Measurements from ENCODE around the gene SMC3. TPM values are rescaled to one million over a fixed set of nuclear protein-coding genes. Genes with fewer than 3 reads are reported as not detected.

The SMC3 gene
- total and polyA plus RNA-seq, 2 of the 4 experiments (the other 2 are of a cell fraction) = 15.0 to 15.2 TPM

GRCh38 chr10:110539091-110539490 lies 28.4 kb upstream of the SMC3 start:
- CTCF ChIA-PET = no interaction called here
- Histone ChIP-seq H4K91ac (ENCODE audit: insufficient read depth, low read depth, low read length) (no peak overlapping the region), H3K9ac (ENCODE audit: low read depth, low read length) (no peak overlapping the region), H3K14ac (replicated peaks; ENCODE audit: low read depth, low read length) (no peak overlapping the region), H3K9me3 (ENCODE audit: control insufficient read depth, insufficient read depth, low read length) (no peaks in the 10 kb centered on the region), H3K23ac (ENCODE audit: low read depth, low read length) (0 out of 2 replicates have a peak overlapping the region, but pooled peaks have one; percentile 4), H3K27ac (ENCODE audit: insufficient read depth, low read length) (no peak overlapping the region), H2BK5ac (ENCODE audit: low read depth, low read length, poor library complexity, severe bottlenecking) (no peak overlapping the region), H3K56ac (ENCODE audit: extremely low read depth, insufficient read depth, low read length) (no peak overlapping the region), H4K20me1 (ENCODE audit: insufficient read depth, low read length) (no peaks in the 10 kb centered on the region), H3K79me1 (ENCODE audit: low read depth in 1 of 2, low read length in 2 of 2) (peaks cover 0 to 5% of the 10 kb centered on the region in 2 experiments; a peak in 1 of 4 replicates), H2AK5ac (ENCODE audit: low read depth, low read length) (0 out of 2 replicates have a peak overlapping the region, but pooled peaks have one; percentile 6), H2BK20ac (ENCODE audit: low read depth, low read length) (no peak overlapping the region; the same call in 1 of the 2 replicates), H3K36me3 (ENCODE audit: control insufficient read depth, insufficient read depth, low read length) (no peaks in the 10 kb centered on the region), H3K27me3 (ENCODE audit: control insufficient read depth, insufficient read depth, low read length) (no peaks in the 10 kb centered on the region), H4K5ac (ENCODE audit: low read depth, low read length) (no peak overlapping the region), H4K8ac (ENCODE audit: low read depth in 2 of 2, low read length in 2 of 2) (no peak overlapping the region), H3K4me1 (ENCODE audit: control insufficient read depth, insufficient read depth, low read length) (peaks cover 7% of the 10 kb centered on the region), H3K4me3 (ENCODE audit: insufficient read depth, low read depth, low read length) (no peak overlapping the region), H2BK120ac (ENCODE audit: low read depth, low read length) (no peak overlapping the region), H3K4ac (ENCODE audit: low read depth, low read length) (no peak overlapping the region), H2AFZ (replicated peaks; ENCODE audit: low read length, poor library complexity) (no peak overlapping the region), H2BK15ac (ENCODE audit: low read depth, low read length) (no peak overlapping the region), H3K9me1 (ENCODE audit: insufficient read depth, low read length) (peaks cover 12% of the 10 kb centered on the region; the same call in 1 of the 2 replicates), H2AK9ac (replicated peaks; ENCODE audit: low read depth, low read length, poor library complexity) (no peak overlapping the region), H3K18ac (ENCODE audit: low read depth, low read length) (no peak overlapping the region), H3K4me2 (ENCODE audit: low read depth, low read length) (no peak overlapping the region)
- TF ChIP-seq RCOR1 (IDR thresholded peaks at IDR 0.05; ENCODE audit: insufficient replicate concordance, low read length) = no peak
- TF ChIP-seq POLR2A (IDR thresholded peaks at IDR 0.05; ENCODE audit: low read depth, low read length) = no peak
- TF ChIP-seq MAZ (IDR thresholded peaks at IDR 0.05; ENCODE audit: borderline replicate concordance, low read depth, low read length) = no peak
- TF ChIP-seq, protein P1, sequence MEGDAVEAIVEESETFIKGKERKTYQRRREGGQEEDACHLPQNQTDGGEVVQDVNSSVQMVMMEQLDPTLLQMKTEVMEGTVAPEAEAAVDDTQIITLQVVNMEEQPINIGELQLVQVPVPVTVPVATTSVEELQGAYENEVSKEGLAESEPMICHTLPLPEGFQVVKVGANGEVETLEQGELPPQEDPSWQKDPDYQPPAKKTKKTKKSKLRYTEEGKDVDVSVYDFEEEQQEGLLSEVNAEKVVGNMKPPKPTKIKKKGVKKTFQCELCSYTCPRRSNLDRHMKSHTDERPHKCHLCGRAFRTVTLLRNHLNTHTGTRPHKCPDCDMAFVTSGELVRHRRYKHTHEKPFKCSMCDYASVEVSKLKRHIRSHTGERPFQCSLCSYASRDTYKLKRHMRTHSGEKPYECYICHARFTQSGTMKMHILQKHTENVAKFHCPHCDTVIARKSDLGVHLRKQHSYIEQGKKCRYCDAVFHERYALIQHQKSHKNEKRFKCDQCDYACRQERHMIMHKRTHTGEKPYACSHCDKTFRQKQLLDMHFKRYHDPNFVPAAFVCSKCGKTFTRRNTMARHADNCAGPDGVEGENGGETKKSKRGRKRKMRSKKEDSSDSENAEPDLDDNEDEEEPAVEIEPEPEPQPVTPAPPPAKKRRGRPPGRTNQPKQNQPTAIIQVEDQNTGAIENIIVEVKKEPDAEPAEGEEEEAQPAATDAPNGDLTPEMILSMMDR (conservative IDR thresholded peaks at IDR 0.05; ENCODE audit: low read depth, low read length) = no peak
- no peak for TF ChIP-seq BHLHE40 (IDR thresholded peaks at IDR 0.05; ENCODE audit: low read depth, low read length)
- TF ChIP-seq MXI1 (IDR thresholded peaks at IDR 0.05; ENCODE audit: borderline replicate concordance, low read depth, low read length) = no peak
- no peak for TF ChIP-seq ELK1 (IDR thresholded peaks at IDR 0.05; ENCODE audit: borderline replicate concordance, low read depth, low read length)
- TF ChIP-seq, protein P2, sequence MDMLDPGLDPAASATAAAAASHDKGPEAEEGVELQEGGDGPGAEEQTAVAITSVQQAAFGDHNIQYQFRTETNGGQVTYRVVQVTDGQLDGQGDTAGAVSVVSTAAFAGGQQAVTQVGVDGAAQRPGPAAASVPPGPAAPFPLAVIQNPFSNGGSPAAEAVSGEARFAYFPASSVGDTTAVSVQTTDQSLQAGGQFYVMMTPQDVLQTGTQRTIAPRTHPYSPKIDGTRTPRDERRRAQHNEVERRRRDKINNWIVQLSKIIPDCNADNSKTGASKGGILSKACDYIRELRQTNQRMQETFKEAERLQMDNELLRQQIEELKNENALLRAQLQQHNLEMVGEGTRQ (IDR thresholded peaks at IDR 0.05; ENCODE audit: low read depth, low read length) = no peak
- TF ChIP-seq CHD1 (IDR thresholded peaks at IDR 0.05; ENCODE audit: low read depth, low read length) = no peak
- no peak for TF ChIP-seq NFE2L2 (IDR thresholded peaks at IDR 0.05; ENCODE audit: low read depth, low read length)
- DNase-seq (no peak), ATAC-seq (ENCODE audit: low read depth) (no peak)
- in situ Hi-C loops (cut with MboI; ENCODE audit: low sequenced_read_pairs) (no loop called here), dilution Hi-C loops (cut with HindIII; ENCODE audit: low sequenced_read_pairs, unreplicated experiment) (no loop called here), intact Hi-C loops (cut with micrococcal nuclease) (no loop called here)
- no TSS peak for BruUV-seq (replicated peaks)
- WGBS, 2 experiments (ENCODE audit: extremely low coverage in 2 of 2, insufficient read length in 1 of 2) = 100% methylated on average over 1 of the region's 4 CpGs; no CpG with 5 or more reads in 1 of the 2 experiments
- POLR2A ChIA-PET (ENCODE audit: unreplicated experiment) = no interaction called here
